ENCODE measurements around the gene PROX1.

The PROX1 gene

DNA sequence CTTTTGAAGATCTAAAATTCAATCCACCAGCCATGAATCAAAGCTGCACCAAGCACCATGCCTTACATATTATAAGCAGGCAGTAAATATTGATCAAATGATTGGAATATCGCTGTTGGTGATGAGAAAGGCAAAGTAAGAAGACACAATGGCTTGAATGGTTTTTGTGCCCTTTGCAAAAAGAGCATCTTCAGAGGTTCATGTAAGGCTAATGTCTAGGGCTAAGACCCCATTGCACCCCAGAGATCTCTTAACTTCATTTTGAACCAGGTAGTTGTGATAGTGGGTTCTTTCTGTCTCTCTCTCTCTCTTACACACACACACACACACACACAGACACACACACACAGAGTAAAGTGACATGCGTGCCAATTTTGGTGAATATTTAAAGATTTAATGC is 12.0 kb downstream of the PROX1 start:
- no peak for DNase-seq (ENCODE audit: low read depth in 2 of 2)

DNA sequence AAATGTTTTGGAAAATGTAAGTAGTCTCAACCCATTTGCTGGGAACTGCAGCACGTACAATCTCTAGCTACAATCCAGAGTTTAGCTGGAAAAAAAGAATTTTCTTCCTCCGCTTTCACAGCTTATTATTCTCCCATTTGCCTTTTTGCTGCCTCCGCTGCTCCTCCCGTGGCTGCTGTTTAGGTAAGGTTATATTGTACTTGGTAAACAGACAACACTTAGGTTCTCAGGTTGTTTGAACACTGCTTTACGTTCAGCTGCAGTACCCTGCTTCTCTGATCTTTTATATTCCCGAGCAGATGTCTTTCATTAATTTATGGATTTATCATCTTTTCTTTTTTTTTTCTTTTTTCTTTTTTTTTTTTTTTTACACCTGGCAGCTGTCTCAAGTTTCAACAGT is 14.3 kb downstream of the PROX1 start:
- DNase-seq (ENCODE audit: low read depth in 2 of 2): no peak

DNA sequence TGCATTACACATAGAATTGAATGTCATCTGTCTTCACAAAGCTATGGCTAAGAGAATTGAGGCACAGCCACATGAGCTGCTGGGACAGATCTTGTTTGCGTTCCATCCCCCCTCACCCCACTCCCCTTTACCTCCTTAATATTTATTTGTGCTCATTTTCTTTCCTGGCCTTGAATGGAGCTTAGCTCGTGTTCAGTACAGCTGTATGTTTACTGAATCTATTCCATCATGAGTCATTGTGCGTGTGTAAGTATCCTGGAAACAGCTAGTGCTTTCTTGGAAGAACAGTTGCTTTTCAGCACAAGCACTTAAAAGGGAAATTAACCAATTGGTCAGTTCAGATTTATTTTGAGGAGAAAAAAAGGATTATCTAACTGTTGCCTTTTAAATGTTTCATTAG is 14.7 kb downstream of the PROX1 start:
- DNase-seq (ENCODE audit: low read depth in 2 of 2): no peak

DNA sequence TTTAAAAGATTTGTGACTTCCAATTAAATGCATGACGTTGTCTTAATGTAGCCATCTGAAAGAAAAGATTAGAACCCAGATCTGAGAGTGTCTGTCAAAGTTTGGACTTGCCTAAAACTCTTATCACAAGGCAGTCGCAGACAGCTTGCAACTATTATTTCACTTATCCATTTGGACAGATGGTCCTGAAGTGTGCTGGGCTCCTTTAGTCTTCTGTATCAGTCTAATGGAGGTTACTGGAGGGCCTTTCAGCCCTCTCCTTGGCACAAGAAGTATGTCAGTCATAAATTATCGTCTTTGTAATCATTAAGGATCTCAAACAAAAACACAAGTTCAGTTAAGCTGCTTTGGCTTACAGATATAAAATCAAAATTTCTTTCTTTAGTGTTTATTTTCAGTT is 15.5 kb downstream of the PROX1 start:
- no peak for DNase-seq (ENCODE audit: low read depth in 2 of 2)

DNA sequence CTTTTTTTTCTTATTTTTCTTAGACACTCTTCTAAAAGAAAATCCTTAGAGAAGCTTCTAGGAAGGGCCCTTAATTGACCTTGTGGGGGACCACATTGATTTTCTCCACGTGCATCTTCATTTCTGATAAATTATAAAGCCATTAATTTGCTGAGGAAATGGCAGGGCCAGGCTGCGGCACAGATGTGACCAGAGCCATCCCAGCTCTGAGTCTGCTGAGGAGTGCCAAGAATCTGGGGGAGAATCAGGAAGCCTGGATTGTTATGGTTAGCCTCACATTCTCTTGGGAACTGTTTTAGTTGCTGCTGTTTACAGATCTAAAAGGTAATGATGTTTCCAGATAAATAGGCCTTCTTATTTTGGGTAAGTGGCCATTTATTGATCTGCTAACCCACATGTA is 16.2 kb downstream of the PROX1 start:
- no peak for DNase-seq (ENCODE audit: low read depth in 2 of 2)

DNA sequence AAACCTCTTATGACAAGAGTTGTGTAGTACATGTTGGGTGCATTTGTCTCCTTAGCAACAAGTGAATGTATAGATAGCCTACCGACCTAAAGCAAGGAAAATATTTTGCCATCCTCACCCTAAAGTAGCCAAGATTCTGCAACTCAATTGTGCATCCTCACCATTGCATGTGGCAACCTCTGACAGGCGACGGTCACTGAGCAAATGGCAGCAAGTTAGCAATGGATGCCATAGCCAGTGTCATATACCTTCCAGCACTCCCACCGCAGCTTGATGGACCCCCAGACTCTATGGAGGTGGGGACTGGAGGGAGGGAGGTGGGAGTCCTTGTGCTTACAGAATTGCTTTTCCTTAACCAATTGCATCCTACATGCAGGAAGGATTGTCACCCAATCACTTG is 17.0 kb downstream of the PROX1 start:
- no peak for DNase-seq (ENCODE audit: low read depth in 2 of 2)

DNA sequence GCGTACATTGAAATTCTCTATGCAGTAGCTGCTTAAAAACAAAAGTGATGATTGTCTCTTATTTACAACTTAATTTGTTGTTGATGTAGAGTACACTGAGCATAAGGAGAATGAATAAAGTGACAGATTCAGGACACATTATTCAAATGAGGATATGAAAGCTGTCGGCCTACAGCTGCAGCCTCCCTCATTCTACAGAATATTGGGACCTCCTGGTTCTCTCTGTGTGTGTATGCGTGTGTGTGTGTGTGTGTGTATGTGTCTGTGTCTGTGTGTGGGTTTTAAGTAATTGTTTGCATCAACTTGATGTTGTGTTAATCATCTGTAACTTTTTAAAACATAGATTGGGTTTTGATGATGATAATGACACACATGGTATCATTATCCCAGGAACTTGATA is 17.9 kb downstream of the PROX1 start:
- no peak for DNase-seq (ENCODE audit: low read depth in 2 of 2)

DNA sequence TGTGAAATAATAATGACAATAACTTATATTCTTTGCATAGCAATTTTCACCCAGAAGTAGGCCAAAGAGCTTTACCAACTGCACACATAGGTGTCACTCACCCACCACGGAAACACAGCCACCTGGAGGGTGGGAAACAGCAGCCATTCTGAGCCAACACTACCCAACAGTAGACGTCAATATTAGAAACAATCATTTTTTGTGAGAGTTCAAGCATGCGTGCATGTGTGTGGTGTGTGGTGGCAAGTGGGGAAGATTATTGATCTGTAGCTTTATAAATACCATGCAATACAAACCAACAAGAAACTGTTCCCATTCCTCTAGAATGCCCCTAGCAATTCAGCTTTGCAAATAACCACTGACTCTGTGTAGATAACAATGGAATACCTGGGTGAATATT is 19.1 kb downstream of the PROX1 start:
- DNase-seq (ENCODE audit: low read depth in 2 of 2): no peak

DNA sequence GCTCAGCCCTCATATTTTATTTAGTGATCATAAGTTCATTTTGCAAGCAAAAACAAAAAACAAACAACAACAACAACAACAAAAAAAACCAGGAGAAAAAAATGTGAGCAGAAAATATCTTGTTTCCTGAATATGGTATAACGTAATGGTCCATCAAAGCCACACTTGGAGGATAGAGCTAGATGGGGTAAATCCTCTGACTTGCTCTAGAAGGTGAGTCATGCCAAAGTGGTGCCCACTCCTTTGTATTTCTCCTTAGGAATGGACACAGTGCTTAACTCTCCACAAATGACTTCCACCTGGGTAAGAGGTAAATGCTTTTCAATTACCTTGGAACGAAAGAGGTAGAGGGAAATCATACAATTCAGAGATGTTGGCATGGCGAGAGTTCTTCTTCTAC is 20.6 kb downstream of the PROX1 start:
- no peak for DNase-seq (ENCODE audit: low read depth in 2 of 2)

DNA sequence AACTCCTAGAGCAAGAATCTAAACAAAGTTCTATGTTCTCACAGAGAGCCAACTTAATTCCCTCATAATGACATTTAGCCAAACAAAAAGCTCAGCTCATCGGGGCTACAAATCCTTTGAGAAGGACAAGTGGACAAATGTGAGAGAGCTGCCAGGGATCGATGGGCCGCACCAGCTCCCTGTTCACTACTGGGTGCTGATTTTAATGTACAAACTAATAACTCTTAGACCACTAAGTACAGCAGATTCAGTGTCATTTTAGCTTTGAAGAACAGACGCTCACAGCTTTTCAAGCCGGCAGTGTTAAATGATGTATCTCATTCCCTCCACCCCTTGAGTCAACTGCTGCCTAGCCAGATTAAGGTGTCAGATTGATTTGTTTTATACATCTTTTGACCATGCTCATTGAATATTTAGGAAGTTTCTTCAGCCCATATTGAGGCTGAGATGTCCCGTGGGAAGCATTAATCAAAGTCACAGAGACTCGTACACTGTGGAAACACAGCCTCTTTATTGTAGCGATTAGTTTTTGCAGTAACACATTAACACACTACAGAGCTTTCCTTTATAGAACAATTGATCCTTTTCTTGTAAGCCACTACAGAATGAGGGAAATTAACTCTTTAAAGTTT is 21.1 kb downstream of the PROX1 start:
- DNase-seq (ENCODE audit: low read depth in 2 of 2): no peak

DNA sequence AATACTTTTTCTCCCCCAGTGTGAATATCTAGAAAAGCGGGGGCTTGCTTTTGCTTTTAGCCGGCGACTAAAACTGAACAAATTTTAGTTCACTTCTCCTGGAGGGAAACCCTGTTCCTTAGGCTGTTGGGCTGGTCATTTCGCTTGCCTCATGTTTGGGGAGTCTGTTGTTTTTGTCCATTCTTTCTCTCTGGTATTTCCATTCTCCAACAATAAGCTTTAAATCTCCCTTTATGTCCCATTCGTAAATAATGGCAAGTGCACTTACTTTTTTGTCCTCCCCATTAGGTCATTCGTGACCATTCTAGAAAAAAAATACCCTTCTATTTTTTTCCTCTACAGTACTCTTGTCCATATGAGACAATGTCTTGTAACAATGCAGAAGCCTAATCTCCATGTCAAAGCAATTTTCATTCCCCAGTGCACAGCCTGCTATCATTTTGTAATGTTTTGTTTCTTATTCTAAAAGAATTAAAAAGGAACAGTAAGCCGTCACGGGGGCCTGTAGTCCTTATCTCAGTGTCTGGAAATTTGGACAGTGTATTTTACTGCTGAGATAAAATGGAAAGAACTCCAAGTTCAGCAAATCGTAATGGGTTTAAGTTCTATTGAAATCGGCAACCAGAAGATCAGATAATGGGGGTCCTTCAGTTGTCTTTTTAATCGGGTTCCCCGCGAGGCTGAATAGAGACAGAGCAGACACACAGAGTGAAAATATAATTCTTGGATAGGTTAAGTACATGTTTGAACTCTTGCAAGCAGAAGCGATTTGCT is 21.8 kb downstream of the PROX1 start:
- DNase-seq (ENCODE audit: low read depth in 2 of 2): no peak

DNA sequence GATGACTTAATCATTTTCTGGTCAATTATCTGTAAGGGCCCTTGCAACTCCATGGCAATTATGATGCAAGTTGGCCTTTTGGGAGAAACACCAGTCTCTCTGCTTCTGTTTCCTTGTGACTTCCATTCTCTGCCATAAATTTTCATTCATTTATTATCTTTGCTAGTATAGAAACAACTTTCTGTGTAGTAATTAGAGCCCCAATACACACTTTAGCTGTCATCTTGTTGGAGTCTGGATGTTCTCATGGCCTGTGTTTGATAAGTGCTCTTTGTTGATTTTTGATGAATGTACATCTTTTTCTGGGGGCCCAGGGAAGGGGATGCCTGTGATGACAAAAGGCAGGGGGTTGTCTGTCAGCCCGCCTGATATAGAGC is 22.4 kb downstream of the PROX1 start:
- no peak for DNase-seq (ENCODE audit: low read depth in 2 of 2)

DNA sequence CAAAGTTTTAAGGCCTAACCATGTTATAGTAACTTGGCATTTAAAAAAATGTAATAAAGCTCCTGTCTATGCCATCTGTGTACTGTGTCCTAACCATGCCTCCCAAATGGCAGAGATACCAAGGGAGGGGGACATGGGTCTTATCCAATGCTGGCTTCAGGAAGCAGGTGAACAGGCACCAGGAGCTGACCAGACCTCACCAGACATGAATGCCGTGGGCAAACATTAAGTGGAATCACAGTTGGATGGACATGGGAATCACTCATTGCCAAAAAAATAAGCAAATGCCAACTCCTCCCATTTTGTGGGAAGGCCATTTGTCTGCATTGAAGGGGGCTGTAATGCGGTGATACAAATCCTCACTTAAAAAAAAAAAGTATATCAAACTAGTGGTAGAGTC is 22.9 kb downstream of the PROX1 start:
- DNase-seq (ENCODE audit: low read depth in 2 of 2): no peak

DNA sequence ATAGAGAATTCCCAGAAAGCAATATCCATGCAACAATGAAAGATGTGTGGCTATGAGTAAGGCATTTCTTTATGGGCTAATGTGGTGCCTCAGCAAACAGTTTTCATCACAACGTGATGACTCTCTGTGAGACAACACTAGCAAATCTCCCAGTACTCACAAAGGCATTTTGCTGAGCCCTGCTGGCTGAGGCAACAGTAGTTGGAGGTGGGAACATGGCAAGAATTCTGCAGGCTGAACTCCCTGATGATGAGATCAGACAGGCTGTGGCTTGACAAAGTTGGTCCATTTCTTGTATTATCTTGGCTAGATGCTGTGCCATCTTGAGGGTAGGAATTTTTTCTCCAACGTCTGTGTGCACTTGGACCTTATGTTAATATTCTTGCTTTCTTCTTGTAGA is 24.6 kb downstream of the PROX1 start:
- no peak for DNase-seq (ENCODE audit: low read depth in 2 of 2)

DNA sequence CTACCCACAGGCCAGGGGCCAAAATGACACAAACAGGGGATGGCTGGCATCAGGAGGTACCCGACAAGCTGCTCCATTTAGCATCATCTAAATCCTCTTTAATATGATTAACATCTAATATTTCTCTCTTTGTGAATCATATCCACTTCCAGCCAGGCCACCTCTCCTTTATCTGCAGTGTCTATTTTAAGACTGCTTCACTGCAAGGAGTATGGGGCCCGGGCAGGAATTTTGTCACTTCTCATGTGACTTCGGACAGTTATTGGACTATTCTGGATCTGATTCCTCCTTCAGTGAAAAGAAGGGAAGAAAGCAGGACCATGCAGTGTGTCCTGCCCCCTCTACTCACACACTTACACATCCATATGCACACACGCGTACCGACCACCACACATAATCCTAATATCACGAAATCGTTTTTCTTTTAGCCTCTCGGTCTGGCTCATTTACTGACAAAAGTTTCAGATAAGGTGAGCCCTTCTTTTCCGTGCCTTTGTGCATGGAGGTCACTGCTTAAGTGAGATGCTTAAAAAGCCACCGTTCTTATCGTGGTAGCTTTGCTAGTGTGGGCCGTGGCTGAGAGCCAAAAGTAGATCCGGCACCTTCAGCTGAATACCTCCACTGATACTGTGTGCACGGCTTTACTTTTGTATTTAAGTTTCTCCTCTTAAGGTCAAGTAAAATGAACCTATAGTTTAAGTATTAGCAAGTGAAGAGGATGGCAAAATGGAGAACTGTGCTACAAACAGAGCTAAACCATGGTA is 26.0 kb downstream of the PROX1 start:
- no peak for DNase-seq (ENCODE audit: low read depth in 2 of 2)

DNA sequence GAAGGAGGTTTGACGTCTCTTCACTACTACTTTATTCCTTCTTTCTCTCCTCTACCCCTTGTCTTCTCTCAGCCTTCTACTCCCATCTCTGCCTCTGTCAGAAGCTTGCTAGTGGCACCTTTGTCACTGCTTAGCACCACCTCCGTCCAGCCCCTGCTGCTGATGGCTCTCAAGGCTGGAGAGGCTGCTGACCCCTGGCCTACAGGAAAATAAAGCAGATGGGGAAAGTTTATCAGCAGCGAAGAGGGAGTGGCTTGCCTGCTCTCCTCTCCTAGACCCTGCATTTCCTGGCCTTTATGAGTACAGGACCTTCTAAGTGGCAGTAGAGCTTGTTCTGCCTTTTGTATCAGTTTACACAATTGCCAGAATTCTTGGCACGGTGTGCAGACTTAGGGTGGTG is 27.0 kb downstream of the PROX1 start:
- no peak for DNase-seq (ENCODE audit: low read depth in 2 of 2)

DNA sequence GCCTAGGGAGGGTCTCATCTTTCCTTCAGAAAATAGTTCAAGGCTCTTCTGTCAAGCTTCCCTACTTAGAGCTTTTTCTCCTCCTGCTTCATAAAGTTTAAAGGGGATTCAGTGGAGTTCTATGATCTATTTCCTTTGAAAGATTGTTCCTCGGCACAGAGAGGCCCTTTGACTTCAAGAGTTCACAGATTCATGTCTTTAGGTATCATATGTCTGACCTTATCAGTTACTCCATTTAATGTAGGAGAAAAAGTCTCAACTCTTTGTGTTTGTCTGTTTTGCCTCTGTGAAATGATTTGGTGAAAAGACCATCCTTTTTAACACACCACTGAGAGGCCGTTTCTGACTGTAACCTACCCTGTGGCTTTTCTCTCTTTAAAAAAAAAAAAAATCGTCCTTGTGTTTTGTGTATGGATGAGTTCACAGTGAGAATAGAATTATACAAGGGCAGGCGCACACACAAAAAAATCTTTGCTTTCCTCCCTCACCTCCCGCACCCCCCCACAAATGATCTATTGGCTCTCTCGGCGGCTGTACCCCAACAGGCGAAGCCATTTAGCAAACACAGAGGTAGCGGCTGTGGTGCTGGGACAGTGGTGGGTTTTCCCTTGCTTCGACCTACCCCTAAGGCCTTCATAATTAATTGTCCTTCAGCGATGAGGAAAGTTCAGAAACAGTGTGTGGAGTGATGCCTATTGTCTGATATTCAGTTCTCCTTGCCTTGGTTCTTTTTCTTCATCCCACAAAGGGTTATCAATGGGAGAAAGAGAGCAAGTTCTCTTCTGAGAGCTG is 29.6 kb downstream of the PROX1 start:
- DNase-seq (ENCODE audit: low read depth in 2 of 2): no peak

DNA sequence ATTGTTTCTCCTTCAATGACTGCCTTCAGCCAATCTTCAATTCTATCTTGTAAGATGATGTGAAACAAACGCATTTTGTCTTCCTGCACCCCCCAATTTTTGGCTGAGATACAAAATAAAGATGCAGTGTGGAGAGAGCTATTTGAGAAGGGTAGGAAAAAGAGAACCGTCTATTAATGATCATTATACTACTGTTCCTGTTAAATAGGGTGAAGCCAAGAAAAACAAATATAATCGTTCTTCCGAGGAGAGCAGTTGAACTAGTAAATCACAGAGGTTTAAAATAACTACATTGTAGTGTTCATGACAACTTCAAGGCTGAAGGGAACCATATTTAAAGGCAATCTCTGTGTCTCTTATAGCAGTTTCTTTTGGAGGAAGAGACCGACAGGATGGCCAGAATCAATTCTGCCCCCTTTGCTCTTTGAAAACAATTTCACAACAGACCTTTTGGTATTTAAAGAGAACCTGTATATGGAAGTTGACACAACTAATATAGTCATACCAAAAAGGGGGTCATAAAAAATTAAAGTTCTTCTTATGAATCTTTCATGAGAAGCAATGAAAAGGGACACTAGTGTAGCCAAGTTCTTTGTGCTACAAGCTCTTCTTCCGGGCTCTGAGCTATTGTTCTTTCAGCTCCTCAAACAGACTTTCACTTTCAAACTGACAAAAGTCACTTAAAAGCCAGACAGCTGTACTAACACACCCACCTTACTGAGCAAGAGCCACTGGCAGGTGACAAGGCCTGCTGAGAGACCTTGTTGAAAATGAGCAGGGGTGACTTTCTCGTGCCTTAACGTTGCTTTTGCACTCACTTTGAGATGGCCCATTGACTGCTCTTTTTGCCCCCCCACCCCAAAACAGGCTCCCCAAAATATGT is 30.9 kb downstream of the PROX1 start:
- DNase-seq (ENCODE audit: low read depth in 2 of 2): no peak

DNA sequence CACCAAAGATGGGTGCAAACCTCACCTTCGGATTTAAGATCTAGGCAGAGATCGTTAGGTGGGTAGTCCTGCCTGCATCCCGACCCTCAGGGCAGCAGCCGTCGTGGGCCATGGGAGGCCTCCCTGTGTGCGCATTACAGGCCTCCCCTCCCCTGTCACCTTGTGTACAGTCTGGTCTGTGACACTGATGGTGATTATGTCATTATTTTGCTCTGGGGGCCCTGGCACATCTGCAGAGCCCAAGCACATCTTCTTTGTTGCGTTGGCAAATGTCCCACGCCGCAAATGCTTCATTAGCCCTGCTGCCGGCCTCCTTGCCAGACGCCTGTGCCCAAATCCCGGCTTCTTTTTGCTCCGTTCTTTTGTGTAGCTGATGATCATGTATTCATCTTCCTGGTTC is 31.7 kb downstream of the PROX1 start:
- DNase-seq (ENCODE audit: low read depth in 2 of 2): no peak

DNA sequence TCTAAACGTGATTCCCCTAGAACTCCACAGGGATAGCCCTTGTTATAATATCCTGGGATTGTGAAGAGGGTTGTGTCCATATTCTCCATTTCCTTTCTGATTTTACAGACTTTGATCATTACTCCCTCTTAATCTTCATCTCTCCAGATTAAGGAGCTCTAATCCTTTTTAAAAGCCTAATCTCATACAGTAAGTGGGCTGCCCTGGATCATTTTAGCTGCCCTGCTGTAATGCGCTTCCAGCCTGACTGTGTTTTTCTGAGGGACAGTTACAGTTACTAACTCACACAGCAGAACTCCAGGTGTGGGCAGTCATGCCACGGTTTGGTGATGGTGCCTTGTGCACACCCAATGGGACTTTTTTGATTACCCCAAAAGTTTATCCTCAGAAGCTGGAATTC is 33.5 kb downstream of the PROX1 start:
- no peak for DNase-seq (ENCODE audit: low read depth in 2 of 2)

DNA sequence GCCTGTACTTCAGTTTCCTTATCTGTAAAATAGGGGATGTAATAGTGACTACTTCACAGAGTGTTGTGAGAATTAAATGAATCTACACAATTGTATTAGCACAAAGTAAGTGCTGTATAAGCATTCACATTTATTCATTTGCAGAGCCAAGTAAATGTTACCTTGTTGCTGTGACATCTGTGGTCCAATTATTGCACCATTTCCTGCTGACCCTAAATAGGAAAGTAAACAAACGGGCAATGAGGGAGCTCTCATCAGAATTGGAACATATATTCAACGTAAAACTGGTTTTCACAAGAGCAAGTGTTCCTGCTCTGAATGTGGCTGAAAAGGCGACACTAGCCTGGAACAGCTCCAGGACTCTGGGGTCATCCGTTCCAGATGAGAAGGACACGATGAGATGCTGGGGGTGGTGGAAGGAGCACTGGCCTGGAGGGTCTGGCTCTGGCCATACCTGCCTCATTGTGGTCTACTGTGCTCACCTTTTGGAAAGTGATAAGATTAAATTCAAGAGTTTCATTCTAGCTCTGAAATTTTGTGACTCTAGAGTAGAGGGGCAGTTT is 34.5 kb downstream of the PROX1 start:
- DNase-seq (ENCODE audit: low read depth in 2 of 2): no peak

Data from stimulated activated CD4-positive, alpha-beta T cell treated with anti-CD3 and anti-CD28 coated beads, Interleukin-15, amount 100 ng/mL, for 48 hours (primary cell).